ENCODE data around the gene EP300.

EP300 gene

GRCh38 chr22:41074466-41074865 lies 17.9 kb upstream of the EP300 start:
- no peak for DNase-seq (ENCODE audit: extremely low spot score)
- CTCF ChIA-PET, result no interaction called here
- TF ChIP-seq, protein P1, sequence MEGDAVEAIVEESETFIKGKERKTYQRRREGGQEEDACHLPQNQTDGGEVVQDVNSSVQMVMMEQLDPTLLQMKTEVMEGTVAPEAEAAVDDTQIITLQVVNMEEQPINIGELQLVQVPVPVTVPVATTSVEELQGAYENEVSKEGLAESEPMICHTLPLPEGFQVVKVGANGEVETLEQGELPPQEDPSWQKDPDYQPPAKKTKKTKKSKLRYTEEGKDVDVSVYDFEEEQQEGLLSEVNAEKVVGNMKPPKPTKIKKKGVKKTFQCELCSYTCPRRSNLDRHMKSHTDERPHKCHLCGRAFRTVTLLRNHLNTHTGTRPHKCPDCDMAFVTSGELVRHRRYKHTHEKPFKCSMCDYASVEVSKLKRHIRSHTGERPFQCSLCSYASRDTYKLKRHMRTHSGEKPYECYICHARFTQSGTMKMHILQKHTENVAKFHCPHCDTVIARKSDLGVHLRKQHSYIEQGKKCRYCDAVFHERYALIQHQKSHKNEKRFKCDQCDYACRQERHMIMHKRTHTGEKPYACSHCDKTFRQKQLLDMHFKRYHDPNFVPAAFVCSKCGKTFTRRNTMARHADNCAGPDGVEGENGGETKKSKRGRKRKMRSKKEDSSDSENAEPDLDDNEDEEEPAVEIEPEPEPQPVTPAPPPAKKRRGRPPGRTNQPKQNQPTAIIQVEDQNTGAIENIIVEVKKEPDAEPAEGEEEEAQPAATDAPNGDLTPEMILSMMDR (IDR thresholded peaks at IDR 0.05; ENCODE audit: control extremely low read depth, extremely low read depth, low read depth, missing control alignments), result no peak
- POLR2A ChIA-PET, result no interaction called here

- ChIA-PET CTCF (no interaction called here), POLR2A (no interaction called here)
- DNase-seq (ENCODE audit: extremely low spot score), result no peak
- TF ChIP-seq, protein P1 (IDR thresholded peaks at IDR 0.05; ENCODE audit: control extremely low read depth, extremely low read depth, low read depth, missing control alignments), result no peak
Measured at GRCh38 chr22:41074941-41075710, 17.3 kb upstream of the EP300 start.

DNA sequence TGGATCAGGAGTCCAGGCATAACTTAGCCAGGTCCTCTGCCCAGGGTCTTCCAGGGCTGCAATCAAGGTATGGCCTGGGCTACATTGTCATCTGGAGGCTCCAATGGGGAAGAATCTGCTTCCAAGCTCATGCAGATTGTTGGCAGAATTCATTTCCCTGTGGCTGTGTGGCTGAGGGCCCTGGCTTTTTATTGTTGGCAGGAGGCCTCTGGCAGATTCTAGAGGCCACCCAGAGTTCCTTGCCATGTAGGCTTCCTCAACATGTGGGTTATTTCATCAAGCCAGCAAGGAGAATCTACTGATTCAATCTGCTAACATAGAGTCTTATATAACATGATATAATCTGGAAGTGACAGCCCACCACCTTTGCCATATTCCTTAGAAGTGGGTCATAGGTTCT lies 16.4 kb upstream of the EP300 start:
- no peak for DNase-seq (ENCODE audit: extremely low spot score)
- ChIA-PET POLR2A (no interaction called here), CTCF (no interaction called here)
- TF ChIP-seq, protein P1 (IDR thresholded peaks at IDR 0.05; ENCODE audit: control extremely low read depth, extremely low read depth, low read depth, missing control alignments), result no peak

DNA sequence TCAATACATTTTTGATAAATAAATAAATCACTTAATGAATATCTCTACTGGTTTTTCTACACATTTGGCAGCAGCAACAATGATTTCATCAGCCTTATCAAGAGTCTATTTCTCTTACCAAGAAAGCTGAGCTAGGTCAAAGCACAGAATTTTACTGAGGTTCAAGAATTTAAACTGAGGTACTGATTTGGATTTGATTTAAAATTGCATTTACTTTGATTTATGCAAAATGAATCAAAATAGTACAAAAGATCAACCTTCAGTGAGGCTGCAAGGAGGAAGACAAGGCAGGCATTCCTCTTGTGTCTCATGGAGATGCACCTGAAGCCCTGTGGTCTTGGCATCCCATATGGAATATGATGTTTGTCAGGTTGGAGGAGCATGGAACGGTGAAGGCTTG lies 15.5 kb upstream of the EP300 start:
- POLR2A ChIA-PET, result no interaction called here
- DNase-seq (ENCODE audit: extremely low spot score), result no peak
- CTCF ChIA-PET, result no interaction called here

GRCh38 chr22:41078931-41079330 lies 13.5 kb upstream of the EP300 start:
- no peak for DNase-seq (ENCODE audit: extremely low spot score)
- ChIA-PET POLR2A (no interaction called here), CTCF (interaction anchor here (0.7 kb wide), 1 partner anchor 19 kb away, joined by 4 read pairs; no protein-coding TSS in a partner anchor)
- TF ChIP-seq, protein P1 (IDR thresholded peaks at IDR 0.05; ENCODE audit: control extremely low read depth, extremely low read depth, low read depth, missing control alignments), result no peak

More for the DNA sequence above, 15.5 kb upstream of the EP300 start:
- TF ChIP-seq, protein P1 (IDR thresholded peaks at IDR 0.05; ENCODE audit: control extremely low read depth, extremely low read depth, low read depth, missing control alignments), result no peak

DNA sequence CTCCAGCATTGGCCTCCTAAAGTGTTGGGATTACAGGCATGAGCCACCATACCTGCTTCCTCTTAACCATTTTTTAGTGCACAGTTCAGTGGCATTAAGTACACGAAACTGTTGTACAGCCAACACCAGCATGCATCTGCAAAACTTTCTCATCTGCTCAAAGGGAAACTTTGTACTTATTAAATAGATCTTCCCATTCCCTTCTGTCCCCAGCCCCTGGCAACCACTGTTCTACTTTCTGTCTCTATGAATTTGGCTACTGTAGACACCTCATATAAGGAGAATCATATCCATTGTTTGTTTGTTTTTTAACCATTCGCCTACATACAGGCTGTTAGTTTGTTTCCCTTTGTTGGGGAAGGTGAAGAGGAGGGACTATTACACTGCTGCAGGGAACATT lies 6.5 kb upstream of the EP300 start:
- no peak for DNase-seq (ENCODE audit: extremely low spot score)
- TF ChIP-seq, protein P1 (IDR thresholded peaks at IDR 0.05; ENCODE audit: control extremely low read depth, extremely low read depth, low read depth, missing control alignments), result no peak
- POLR2A ChIA-PET, result no interaction called here
- CTCF ChIA-PET, result no interaction called here

Data from GM10248 (cell line).